Effector memory CD8-positive, alpha-beta T cell (primary cell): ENCODE data around the gene LHFPL6.

Source experiments
- ATAC-seq: fragments of 150-1000 bp; cut with Tn5 transposase; replicated peaks from 2 replicates; pipeline ENCODE4 v1.10.0; 2021; ENCODE audit warnings: mild to moderate bottlenecking, moderate library complexity
- DNase-seq, 3 experiments: peaks; one replicate each; pipeline ENCODE4 v3.0.0; 2021
- H3K27ac Mint-ChIP-seq, 2 donors: one replicate each; pipeline ENCODE4 v1.8.0; 2022; ENCODE audit warnings: mild to moderate bottlenecking in 2 of 2, mixed read lengths in 2 of 2, moderate library complexity in 2 of 2
- H3K27me3 Mint-ChIP-seq, 2 donors: one replicate each; pipeline ENCODE4 v1.8.0; 2022; ENCODE audit warnings: mixed read lengths in 2 of 2
- H3K36me3 Mint-ChIP-seq: one replicate; pipeline ENCODE4 v1.8.0; 2022; ENCODE audit warnings: mild to moderate bottlenecking, moderate library complexity, mixed read lengths; ENCODE audit not compliant: insufficient read depth
- H3K4me1 Mint-ChIP-seq, 2 donors: one replicate each; pipeline ENCODE4 v1.8.0; 2022; ENCODE audit warnings: low read depth in 2 of 2, mixed read lengths in 2 of 2
- H3K4me3 Mint-ChIP-seq, 2 donors: one replicate each; pipeline ENCODE4 v1.8.0; 2022; ENCODE audit warnings: mild to moderate bottlenecking in 2 of 2, mixed read lengths in 2 of 2, moderate library complexity in 2 of 2
- H3K9me3 Mint-ChIP-seq, 2 donors: one replicate each; pipeline ENCODE4 v1.8.0; 2022; ENCODE audit warnings: mixed read lengths in 2 of 2

The LHFPL6 gene

DNA sequence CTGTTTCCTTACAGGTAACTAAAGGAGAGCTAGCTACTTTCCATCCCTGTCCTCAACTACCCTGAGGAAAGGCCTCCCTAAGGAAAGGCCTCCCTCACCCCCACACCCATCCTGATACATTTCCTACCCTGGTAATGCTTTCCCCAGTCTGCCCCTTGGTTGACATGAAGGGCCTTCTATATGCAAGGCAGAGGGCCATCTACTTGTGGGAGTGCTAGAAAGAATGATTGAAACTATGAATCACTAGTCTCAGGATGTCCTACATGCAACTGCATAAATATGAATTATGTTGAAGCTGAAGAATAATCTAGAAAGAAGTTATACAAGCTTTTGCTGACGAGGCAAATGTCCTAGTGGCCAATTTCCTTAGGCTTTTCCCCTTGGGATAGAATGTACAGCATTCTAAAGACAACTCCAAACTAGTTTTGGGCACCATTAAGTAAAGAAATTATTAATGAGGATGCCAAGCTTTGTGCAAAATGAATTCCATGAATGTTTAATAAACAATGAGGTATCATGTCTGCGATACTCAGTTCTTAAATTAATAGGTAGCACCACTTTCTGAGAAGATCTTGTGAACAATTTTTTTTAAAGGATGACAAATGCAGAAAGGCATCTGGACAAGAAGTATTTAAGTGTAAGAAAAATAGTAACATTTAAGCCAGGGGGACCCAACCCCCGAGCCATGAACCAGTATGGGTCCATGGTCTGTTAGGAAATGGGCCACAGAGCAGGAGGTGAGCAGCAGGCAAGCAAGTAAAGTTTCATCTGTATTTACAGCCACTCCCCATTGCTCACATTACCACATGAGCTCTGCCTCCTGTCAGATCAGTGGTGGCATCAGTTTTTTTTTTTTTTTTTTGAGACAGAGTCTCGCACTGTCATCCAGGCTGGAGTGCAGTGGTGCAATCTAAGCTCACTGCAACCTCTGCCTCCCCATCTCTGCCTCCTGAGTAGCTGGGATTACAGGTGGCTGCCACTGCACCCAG lies 223.0 kb downstream of the LHFPL6 start:
- H3K27ac Mint-ChIP-seq, result no peak overlapping the region
- H3K9me3 Mint-ChIP-seq, result peaks cover 0 to 1% of the 10 kb centered on the region in 2 donors
- H3K4me1 Mint-ChIP-seq, result no peaks in the 10 kb centered on the region
- H3K27me3 Mint-ChIP-seq, result no peaks in the 10 kb centered on the region
- H3K4me3 Mint-ChIP-seq, result no peak overlapping the region
- DNase-seq (no peak), ATAC-seq (no peak)
- H3K36me3 Mint-ChIP-seq, result no peaks in the 10 kb centered on the region

DNA sequence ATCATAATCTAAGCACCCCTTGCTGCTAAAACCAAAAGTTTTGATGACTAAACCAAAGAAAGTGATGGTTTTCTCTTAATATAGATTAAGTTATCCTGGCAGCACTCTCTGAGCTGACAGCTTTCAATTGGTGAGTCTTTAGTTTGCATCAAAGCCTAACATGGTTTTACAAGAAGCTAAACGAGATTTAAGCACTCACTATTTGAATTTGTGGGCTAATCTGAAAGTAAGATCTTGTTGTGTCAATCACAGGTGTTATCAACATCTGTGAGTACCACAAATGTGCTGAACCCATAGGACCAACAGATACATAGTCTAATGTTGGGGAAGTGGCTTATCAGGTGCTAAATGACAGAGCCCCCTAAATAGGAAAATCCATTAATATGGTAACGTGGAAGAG lies 223.9 kb downstream of the LHFPL6 start:
- Mint-ChIP-seq H3K4me1 (no peaks in the 10 kb centered on the region), H3K9me3 (peaks cover 0 to 1% of the 10 kb centered on the region in 2 donors), H3K36me3 (no peaks in the 10 kb centered on the region), H3K27me3 (no peaks in the 10 kb centered on the region), H3K27ac (no peak overlapping the region), H3K4me3 (no peak overlapping the region)
- DNase-seq, result no peak
- no peak for ATAC-seq

DNA sequence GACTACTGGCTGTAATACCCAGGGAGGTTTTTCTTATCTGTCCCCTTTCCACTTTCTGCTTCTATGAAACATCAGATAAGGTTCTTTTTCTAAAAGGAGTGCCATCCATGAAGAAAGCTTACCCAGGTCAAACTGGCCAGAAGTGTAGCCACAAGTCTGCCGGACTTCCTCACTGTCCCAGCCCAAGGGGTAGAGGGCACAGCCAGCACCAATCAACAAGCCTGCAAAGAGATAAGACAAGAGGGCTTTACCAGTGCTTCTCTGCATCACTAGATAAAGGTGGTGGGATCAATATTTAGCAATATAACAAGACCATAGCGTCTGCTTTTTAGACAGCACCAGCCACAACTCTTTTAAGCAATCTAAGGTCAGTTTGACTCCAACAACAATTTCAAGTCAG lies 224.7 kb downstream of the LHFPL6 start:
- Mint-ChIP-seq H3K9me3 (peaks cover 0 to 1% of the 10 kb centered on the region in 2 donors), H3K36me3 (no peaks in the 10 kb centered on the region), H3K27ac (no peak overlapping the region), H3K27me3 (no peaks in the 10 kb centered on the region), H3K4me3 (no peak overlapping the region), H3K4me1 (no peaks in the 10 kb centered on the region)
- DNase-seq (no peak), ATAC-seq (no peak)

DNA sequence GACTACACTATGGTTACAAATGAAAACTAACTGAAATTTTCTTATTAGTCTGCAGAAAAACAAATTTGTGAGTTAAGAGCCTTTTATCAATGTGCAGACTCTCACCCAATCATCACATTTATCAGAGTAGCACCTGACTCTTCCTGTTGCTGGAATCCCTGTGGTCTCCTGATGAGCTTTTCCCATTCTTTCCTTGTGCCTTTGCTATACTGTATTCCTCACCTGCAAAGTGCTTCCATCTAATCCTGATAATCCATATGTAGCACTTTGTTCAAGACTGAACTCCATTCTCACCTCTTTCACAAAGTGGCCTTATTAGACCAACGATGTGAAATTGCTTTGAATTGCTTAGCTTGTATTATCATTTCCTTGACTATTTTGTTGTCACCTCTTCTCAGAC lies 225.3 kb downstream of the LHFPL6 start:
- Mint-ChIP-seq H3K4me1 (no peaks in the 10 kb centered on the region), H3K27ac (no peak overlapping the region), H3K4me3 (no peak overlapping the region), H3K9me3 (peaks cover 0 to 1% of the 10 kb centered on the region in 2 donors), H3K27me3 (no peaks in the 10 kb centered on the region), H3K36me3 (no peaks in the 10 kb centered on the region)
- no peak for ATAC-seq
- no peak for DNase-seq

DNA sequence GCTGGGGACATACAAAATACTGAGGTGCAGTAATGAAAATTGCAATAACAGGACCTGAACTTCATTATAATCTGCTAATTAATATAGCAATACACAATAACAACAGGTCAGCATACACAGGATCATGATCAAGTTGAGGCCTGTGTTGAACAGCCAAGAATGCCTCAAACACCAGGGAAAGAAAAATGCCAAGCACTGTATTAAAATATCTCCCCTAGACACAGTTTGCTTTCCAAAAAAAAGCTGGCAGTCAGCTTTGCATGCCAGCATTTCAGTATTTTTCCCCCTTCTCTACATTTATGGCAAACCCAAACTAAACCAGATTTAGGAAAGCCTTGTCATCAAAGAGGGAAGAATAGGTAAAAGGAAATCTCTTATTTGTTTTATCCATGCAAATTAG lies 226.9 kb downstream of the LHFPL6 start:
- DNase-seq (no peak), ATAC-seq (no peak)
- Mint-ChIP-seq H3K9me3 (no peaks in the 10 kb centered on the region), H3K27ac (no peak overlapping the region), H3K36me3 (no peaks in the 10 kb centered on the region), H3K4me1 (no peaks in the 10 kb centered on the region), H3K4me3 (no peak overlapping the region), H3K27me3 (no peaks in the 10 kb centered on the region)

DNA sequence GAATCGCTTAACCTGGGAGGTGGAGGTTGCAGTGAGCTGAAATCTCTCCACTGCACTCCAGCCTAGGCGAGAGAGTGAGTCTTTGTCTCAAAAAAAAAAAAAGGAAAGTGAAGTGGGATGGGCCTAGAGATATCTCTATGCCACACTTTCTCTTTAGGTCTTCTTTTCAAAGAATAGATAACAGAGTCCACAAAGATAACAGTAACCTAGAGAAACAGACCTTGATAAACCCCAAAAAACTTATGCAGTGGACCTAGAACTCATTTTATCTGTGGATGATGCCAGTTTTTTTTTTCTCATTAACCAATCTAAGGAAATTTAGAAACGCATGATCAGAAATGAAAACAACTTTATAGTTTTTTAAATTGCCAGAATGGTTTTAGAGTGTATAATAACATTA lies 227.4 kb downstream of the LHFPL6 start:
- Mint-ChIP-seq H3K27ac (no peak overlapping the region), H3K9me3 (no peaks in the 10 kb centered on the region), H3K36me3 (no peaks in the 10 kb centered on the region), H3K27me3 (no peaks in the 10 kb centered on the region), H3K4me1 (no peaks in the 10 kb centered on the region), H3K4me3 (no peak overlapping the region)
- ATAC-seq, result no peak
- DNase-seq, result no peak

DNA sequence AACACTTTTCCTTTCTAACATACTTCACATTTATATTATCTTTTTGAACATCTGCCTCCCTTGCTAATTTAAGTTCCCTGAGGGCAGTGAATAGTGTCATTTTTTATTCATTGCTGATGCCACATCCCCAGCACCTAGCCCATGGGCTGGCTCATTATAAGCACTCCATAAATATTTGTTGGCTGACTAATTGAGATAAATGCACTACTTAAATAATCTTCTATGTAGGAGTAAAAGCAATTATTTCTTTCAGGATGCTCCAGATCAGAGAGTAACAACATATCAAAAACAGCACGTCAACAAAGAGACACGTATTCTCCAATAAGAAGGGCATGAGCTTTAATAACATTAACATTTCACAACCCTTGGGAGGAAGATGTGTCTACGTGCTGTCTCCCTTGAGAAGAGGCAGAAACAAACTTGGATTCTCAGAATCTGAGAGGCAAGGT lies 228.2 kb downstream of the LHFPL6 start:
- Mint-ChIP-seq H3K4me3 (no peak overlapping the region), H3K9me3 (no peaks in the 10 kb centered on the region), H3K27ac (no peak overlapping the region), H3K27me3 (no peaks in the 10 kb centered on the region), H3K36me3 (no peaks in the 10 kb centered on the region), H3K4me1 (no peaks in the 10 kb centered on the region)
- DNase-seq, result no peak
- ATAC-seq, result no peak

DNA sequence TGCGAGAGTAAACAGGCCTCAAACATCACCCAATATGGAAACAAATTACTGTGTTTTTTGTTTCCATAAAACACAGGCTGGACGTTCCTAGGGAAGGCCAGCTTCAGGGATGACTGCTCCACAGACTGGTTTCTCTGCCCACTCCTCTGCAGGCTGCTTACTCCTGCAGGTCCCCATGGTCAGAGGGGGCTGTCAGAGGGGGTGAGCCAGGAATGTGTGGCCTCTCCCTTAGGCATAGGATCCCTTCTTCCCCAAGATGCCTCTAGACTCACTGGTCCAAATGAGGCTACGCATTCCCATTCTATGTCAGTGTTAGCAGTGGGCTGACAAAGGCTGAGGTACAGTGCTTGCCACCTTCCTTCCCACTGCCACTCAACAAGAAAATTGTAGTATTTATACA lies 229.8 kb downstream of the LHFPL6 start:
- Mint-ChIP-seq H3K9me3 (no peaks in the 10 kb centered on the region), H3K4me1 (no peaks in the 10 kb centered on the region), H3K27me3 (no peaks in the 10 kb centered on the region), H3K4me3 (no peak overlapping the region), H3K36me3 (no peaks in the 10 kb centered on the region), H3K27ac (no peak overlapping the region)
- no peak for ATAC-seq
- no peak for DNase-seq

DNA sequence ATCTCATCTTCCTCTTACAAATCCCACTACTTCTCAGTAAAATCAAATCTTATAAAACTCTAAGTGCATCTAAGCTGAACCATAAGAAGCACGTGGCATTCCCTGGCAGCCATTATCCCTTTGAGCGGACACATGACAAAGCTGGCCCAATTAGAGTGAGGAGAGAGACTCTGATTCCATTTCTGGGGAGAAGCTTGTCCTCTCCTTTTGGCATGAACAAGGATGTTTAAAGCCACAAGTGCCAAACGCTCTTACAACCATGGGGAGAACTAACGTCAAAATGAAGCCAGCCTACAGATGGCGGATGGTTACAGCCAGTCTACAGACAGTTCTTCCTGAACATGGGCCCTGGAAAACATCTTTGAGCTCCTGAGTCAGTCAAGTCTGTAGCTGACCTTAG lies 231.3 kb downstream of the LHFPL6 start:
- H3K4me1 Mint-ChIP-seq, result no peaks in the 10 kb centered on the region
- no peak overlapping the region for H3K27ac Mint-ChIP-seq
- H3K27me3 Mint-ChIP-seq, result no peaks in the 10 kb centered on the region
- no peaks in the 10 kb centered on the region for H3K9me3 Mint-ChIP-seq
- no peak for DNase-seq
- no peak for ATAC-seq
- no peaks in the 10 kb centered on the region for H3K36me3 Mint-ChIP-seq
- no peak overlapping the region for H3K4me3 Mint-ChIP-seq

DNA sequence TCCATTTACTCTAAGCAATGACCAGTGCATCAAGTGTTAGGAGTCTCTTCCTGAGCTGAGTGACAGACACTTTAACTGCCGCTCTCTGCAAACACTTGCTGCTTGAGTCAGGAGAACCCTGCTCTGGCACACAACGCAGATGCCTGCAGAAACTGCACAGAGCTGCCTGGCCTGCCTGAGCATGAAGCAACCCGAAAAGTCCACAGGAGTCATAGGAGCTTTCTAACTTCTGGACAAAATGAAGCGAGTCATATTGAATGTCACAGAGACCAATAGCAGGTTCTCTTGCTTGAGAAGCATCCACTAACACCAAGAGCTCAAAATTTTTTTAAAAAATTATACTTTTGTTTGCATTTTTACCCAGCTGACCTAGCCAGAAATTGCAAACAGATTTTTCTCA lies 232.4 kb downstream of the LHFPL6 start:
- Mint-ChIP-seq H3K27ac (no peak overlapping the region), H3K4me3 (no peak overlapping the region), H3K4me1 (no peaks in the 10 kb centered on the region), H3K36me3 (no peaks in the 10 kb centered on the region), H3K27me3 (no peaks in the 10 kb centered on the region), H3K9me3 (no peaks in the 10 kb centered on the region)
- DNase-seq (no peak), ATAC-seq (no peak)

DNA sequence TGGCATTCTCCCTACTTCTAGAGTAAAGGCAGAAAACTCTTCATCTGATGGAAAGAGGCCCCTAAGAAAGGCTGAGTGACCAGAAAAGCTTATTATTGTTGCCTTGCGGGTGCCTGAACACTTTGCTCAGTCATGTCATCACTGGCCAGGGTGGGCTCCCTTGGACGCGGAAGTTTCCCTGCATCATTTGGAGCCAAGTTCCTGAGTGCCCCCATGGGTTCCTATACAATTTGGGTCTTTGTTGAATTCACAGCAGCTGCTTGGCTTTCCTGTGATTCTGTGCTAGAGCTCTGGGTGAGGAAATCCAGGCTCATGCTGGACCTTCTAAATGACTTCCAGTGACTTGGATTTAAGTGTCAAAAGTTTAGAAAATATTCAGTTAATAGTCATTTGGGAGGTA lies 232.9 kb downstream of the LHFPL6 start:
- ATAC-seq (no peak), DNase-seq (no peak)
- H3K27me3 Mint-ChIP-seq, result no peaks in the 10 kb centered on the region
- no peak overlapping the region for H3K27ac Mint-ChIP-seq
- H3K9me3 Mint-ChIP-seq, result peaks cover 0 to 1% of the 10 kb centered on the region in 2 donors
- no peak overlapping the region for H3K4me3 Mint-ChIP-seq
- H3K4me1 Mint-ChIP-seq, result no peaks in the 10 kb centered on the region
- H3K36me3 Mint-ChIP-seq, result no peaks in the 10 kb centered on the region

DNA sequence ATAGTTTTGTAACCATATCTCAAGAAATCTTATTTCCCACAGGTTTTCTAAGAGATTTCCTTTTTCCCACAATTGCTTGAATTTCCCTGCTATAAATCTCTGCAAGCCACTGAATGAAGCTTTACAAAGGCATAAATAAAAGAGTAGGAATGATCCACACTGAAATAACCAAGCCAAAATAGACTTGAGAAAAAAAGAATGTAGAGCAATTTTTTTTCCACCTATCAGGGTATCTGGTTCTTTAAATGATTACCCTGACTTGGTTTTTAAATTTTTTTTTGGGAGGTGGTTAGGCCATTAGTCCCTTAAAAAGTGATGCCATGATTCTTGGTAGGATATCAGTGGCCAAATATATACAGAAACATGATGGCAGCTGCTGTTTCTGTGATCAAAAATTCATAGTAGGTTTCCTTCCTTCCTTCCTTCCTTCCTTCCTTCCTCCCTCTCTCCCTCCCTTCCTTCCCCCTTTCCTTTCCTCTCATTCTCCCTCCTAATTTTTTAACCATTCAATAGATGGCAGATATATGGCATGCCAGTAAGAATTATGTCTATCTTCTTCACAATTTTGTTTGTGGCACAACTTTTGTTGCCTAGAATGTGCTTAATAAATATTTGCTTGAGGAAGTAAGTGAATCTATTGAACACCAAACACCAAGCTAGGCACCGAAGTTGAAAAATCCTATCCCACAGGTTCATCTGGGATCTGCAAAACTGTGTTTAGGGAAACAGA lies 233.7 kb downstream of the LHFPL6 start:
- no peak overlapping the region for H3K4me3 Mint-ChIP-seq
- no peaks in the 10 kb centered on the region for H3K36me3 Mint-ChIP-seq
- H3K9me3 Mint-ChIP-seq, result peaks cover 0 to 1% of the 10 kb centered on the region in 2 donors
- H3K27me3 Mint-ChIP-seq, result no peaks in the 10 kb centered on the region
- ATAC-seq, result no peak
- DNase-seq, result no peak
- H3K4me1 Mint-ChIP-seq, result no peaks in the 10 kb centered on the region
- no peak overlapping the region for H3K27ac Mint-ChIP-seq

DNA sequence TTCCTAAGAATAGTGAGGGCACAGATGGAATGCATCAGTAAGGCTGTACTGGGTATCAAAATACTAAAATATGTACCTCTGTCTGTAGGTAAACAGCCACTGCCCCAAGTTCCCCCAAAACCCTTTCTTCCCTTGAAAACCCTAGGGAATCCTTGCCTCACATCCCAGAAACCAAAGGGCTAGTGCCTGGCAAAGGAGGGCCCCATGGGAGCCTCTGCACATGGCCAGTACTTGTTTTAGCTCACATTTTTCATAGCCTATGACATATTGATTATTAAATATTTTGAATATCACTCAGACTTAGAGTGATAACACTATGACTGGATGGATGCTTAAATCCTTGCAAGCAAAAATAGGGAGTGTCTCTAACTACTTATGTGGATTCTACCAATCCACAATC lies 237.1 kb downstream of the LHFPL6 start:
- Mint-ChIP-seq H3K27me3 (no peaks in the 10 kb centered on the region), H3K9me3 (peaks cover 0 to 1% of the 10 kb centered on the region in 2 donors), H3K4me1 (no peaks in the 10 kb centered on the region), H3K36me3 (no peaks in the 10 kb centered on the region), H3K4me3 (no peak overlapping the region), H3K27ac (no peak overlapping the region)
- DNase-seq (no peak), ATAC-seq (no peak)

DNA sequence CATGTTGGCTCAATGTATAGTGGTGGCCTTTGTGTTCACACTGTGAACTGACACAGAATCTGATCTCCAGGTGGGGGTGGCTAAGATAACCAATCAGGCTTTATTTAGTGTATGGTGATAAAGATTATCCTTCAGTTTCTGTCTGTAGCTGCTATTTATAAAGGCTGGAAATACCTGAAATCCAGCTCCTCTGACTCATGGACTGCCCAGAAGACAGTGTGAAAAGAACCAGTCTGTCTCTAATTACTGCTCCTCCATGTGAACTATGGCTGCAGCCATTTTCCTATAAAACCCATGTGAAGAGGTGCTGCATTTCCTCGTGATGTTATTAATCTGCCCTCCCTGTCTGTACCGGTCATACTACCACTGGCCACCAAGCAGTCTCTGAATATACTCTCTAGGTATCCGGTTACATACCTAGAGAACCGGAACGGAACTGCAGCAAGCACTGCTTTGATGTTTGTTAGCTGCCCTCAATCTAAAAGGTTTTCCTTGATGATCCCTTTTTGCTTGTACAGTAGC lies 238.0 kb downstream of the LHFPL6 start:
- no peak for ATAC-seq
- Mint-ChIP-seq H3K27ac (no peak overlapping the region), H3K27me3 (no peaks in the 10 kb centered on the region), H3K4me1 (no peaks in the 10 kb centered on the region), H3K36me3 (no peaks in the 10 kb centered on the region), H3K4me3 (no peak overlapping the region), H3K9me3 (peaks cover 0 to 1% of the 10 kb centered on the region in 2 donors)
- DNase-seq, result no peak
